Panc1 (cell line): Measurements from ENCODE around the gene THRB. TPM values are rescaled to one million over a fixed set of nuclear protein-coding genes. Genes with fewer than 3 reads are reported as not detected.

Experiments used
- ATAC-seq: fragments of 200-7000 bp; cut with Tn5 transposase; 2 replicates; pipeline ENCODE4 v1.9.1; 2020; ENCODE audit warnings: mild to moderate bottlenecking, moderate library complexity
- BruUV-seq: library from RNA; stranded (reverse); fragments of 400-500 nt; replicated peaks from 2 replicates; lab custom pipeline; 2021; lab: Mats Ljungman, UMichigan
- CTCF ChIA-PET: fragments of 300-600 bp; sonication (Branson Sonifier 250); formaldehyde crosslinking; loops from one replicate; lab custom pipeline; 2022; ENCODE audit warnings: antibody characterized with exemption; lab: Charles Lee
- POLR2A ChIA-PET: fragments of 300-600 bp; sonication (Branson Sonifier 250); formaldehyde crosslinking; loops from one replicate; lab custom pipeline; 2022; ENCODE audit warnings: antibody characterized with exemption; lab: Charles Lee
- DNase-seq: peaks from one replicate; pipeline ENCODE4 v3.0.0-alpha.2; 2010; ENCODE audit warnings: low read depth, low spot score
- H3K27ac ChIP-seq: 2 replicates; pipeline ENCODE4 v1.5.1; 2011; ENCODE audit warnings: mild to moderate bottlenecking, low read length, inconsistent platforms
- H3K27me3 ChIP-seq: fragments of 200-500 bp; sonication (Bioruptor generic); 2 replicates; pipeline ENCODE4 v1.6.0; 2014; ENCODE audit warnings: low read length, inconsistent platforms; ENCODE audit not compliant: control insufficient read depth, insufficient read depth
- H3K36me3 ChIP-seq: fragments of 200-500 bp; sonication (Bioruptor generic); 2 replicates; pipeline ENCODE4 v1.5.1; 2014; ENCODE audit warnings: inconsistent platforms, mild to moderate bottlenecking, low read length, moderate library complexity; ENCODE audit not compliant: control insufficient read depth, insufficient read depth
- H3K4me1 ChIP-seq: 2 replicates; pipeline ENCODE4 v1.5.1; 2011; ENCODE audit warnings: inconsistent platforms, mild to moderate bottlenecking, low read length, moderate library complexity; ENCODE audit not compliant: control insufficient read depth, insufficient read depth
- H3K4me3 ChIP-seq, 2 experiments: 2 replicates each; pipeline ENCODE4 v1.5.1; 2011 to 2012; ENCODE audit warnings: low read depth in 2 of 2, low read length in 2 of 2, mild to moderate bottlenecking in 2 of 2, inconsistent platforms in 1 of 2, moderate library complexity in 1 of 2
- H3K9me3 ChIP-seq: fragments of 200-500 bp; sonication (Bioruptor generic); 2 replicates; pipeline ENCODE4 v1.5.1; 2014; ENCODE audit warnings: low read depth, mild to moderate bottlenecking, inconsistent platforms, low read length, moderate library complexity; ENCODE audit not compliant: control insufficient read depth, insufficient read depth
- POLR2AphosphoS5 ChIP-seq: IDR thresholded peaks from 2 replicates; pipeline ENCODE4 v1.6.1; 2012; ENCODE audit warnings: mild to moderate bottlenecking, low read depth, low read length, moderate library complexity
- SIN3A ChIP-seq: IDR thresholded peaks from 2 replicates; pipeline ENCODE4 v1.6.1; 2012; ENCODE audit warnings: low read depth, mild to moderate bottlenecking, low read length, moderate library complexity, borderline replicate concordance; ENCODE audit not compliant: insufficient read depth
- TCF7L2 ChIP-seq: IDR thresholded peaks from 2 replicates; pipeline ENCODE4 v1.6.1; 2011; ENCODE audit warnings: mild to moderate bottlenecking, low read depth, low read length, inconsistent platforms
- in situ Hi-C: cut with HindIII; loops from 2 replicates; pipeline ENCODE4 v1.10.0; 2016; ENCODE audit warnings: low sequenced_read_pairs, low pct_unique_long_range_greater_than_20kb
- intact Hi-C: fragments of 100-400 bp; cut with micrococcal nuclease; formaldehyde crosslinking; loops from one replicate; pipeline ENCODE4 v1.10.0; 2022; ENCODE audit not compliant: unreplicated experiment
- total RNA-seq: library from RNA; stranded (reverse); gene quantifications from one replicate; pipeline ENCODE4 v1.2.1, GENCODE V29; 2021; ENCODE audit not compliant: unreplicated experiment
- TF ChIP-seq, protein P1 (sequence below), 2 experiments: IDR thresholded peaks; 2 replicates each; pipeline ENCODE4 v1.6.1; 2011 to 2012; ENCODE audit warnings: low read depth in 2 of 2, control low read depth in 1 of 2, low read length in 1 of 2, mild to moderate bottlenecking in 1 of 2, moderate library complexity in 1 of 2; ENCODE audit not compliant: insufficient read depth in 1 of 2
- TF ChIP-seq, protein P2 (sequence below): fragments of 450-650 bp; IDR thresholded peaks from 2 replicates; pipeline ENCODE4 v1.5.1; 2017; ENCODE audit warnings: mild to moderate bottlenecking

The THRB gene
- total RNA-seq, 1 experiment from 2014 or later, result 3.9 TPM

DNA sequence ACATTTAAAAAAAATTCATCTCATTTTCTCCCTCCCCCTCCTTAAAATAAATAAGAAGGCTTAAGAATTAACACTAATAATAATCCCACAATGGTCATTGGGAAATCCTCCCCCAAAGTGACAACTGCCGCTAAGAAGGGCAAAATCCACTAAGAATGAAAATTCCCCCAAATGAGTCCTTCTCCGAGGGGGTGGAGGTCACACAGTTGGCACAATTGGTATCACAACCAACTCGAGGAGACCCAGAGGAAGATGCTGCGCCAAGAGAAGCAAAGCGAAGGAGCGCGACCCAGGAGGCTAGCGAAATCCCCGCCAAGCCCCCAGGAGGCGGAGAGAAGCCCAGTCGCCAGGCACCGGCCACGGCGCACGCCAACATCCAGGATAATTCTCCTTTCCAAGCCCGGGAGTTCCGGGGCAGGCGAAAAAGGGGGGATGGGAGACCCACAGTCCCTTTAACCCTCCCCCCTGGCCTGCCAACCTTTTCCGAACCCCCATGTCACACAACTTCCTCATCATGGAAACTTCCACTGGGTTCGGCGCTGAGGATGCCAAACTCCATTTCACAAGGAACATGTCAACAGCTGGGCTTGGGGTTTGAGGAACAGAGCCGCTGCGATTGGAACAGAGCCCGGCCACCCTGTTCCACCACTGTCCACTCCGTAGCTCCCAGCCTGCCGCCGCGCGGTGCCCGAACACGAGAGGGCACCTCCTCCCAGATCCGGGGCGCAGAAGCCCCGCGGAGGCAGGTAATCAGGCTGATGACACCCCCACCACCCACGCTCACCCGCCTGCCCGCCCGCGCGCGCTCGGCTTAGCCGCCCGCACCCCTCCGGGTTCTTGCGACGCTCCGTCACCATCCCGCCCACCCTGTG, 668 bp downstream of the THRB start:
- DNase-seq, result no peak

DNA sequence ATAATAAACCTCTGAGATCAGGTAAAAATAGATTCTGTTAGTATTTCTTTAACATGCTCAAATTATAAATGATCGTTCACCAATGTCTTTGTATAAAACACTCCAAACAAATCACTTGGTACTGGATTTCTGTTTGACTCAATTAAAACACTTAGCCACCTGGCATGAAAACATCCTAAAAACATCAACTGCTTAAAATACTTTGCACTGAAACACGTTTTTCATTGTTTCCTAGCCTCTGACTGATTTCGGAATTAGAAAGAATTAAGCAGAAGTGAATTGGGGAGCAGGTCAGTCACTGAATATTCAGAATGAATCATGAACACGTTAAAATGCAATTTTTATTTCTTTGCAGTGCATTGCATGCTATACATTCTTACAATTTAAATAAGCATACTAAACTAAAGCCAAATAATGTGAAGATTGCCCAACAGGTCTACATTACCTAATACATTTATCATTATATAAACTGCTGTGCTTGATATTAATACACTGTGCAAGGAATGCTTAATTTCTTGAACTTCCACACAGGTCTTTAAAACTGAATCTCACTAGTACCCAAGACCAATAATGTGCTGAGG, 1.6 kb downstream of the THRB start:
- Histone ChIP-seq H3K4me1 (no peaks in the 10 kb centered on the region; the same call in none of the 2 replicates), H3K36me3 (no peaks in the 10 kb centered on the region), H3K9me3 (no peaks in the 10 kb centered on the region), H3K27ac (no peak overlapping the region; the same call in 1 of the 2 replicates), H3K4me3 (peak overlapping the region in 1 of 2 experiments; percentile 53; a peak in 1 of 4 replicates), H3K27me3 (no peaks in the 10 kb centered on the region)
- in situ Hi-C loops, result no loop called here
- ChIA-PET CTCF (no interaction called here), POLR2A (no interaction called here)
- no TSS peak for BruUV-seq
- no peak for ATAC-seq
- DNase-seq, result no peak
- intact Hi-C loops, result no loop called here
- TF ChIP-seq, protein P1, sequence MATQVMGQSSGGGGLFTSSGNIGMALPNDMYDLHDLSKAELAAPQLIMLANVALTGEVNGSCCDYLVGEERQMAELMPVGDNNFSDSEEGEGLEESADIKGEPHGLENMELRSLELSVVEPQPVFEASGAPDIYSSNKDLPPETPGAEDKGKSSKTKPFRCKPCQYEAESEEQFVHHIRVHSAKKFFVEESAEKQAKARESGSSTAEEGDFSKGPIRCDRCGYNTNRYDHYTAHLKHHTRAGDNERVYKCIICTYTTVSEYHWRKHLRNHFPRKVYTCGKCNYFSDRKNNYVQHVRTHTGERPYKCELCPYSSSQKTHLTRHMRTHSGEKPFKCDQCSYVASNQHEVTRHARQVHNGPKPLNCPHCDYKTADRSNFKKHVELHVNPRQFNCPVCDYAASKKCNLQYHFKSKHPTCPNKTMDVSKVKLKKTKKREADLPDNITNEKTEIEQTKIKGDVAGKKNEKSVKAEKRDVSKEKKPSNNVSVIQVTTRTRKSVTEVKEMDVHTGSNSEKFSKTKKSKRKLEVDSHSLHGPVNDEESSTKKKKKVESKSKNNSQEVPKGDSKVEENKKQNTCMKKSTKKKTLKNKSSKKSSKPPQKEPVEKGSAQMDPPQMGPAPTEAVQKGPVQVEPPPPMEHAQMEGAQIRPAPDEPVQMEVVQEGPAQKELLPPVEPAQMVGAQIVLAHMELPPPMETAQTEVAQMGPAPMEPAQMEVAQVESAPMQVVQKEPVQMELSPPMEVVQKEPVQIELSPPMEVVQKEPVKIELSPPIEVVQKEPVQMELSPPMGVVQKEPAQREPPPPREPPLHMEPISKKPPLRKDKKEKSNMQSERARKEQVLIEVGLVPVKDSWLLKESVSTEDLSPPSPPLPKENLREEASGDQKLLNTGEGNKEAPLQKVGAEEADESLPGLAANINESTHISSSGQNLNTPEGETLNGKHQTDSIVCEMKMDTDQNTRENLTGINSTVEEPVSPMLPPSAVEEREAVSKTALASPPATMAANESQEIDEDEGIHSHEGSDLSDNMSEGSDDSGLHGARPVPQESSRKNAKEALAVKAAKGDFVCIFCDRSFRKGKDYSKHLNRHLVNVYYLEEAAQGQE (IDR thresholded peaks at IDR 0.05; ENCODE audit: insufficient read depth in 1 of 2, low read depth in 2 of 2, low read length in 1 of 2), result no peak
- TF ChIP-seq, protein P2, sequence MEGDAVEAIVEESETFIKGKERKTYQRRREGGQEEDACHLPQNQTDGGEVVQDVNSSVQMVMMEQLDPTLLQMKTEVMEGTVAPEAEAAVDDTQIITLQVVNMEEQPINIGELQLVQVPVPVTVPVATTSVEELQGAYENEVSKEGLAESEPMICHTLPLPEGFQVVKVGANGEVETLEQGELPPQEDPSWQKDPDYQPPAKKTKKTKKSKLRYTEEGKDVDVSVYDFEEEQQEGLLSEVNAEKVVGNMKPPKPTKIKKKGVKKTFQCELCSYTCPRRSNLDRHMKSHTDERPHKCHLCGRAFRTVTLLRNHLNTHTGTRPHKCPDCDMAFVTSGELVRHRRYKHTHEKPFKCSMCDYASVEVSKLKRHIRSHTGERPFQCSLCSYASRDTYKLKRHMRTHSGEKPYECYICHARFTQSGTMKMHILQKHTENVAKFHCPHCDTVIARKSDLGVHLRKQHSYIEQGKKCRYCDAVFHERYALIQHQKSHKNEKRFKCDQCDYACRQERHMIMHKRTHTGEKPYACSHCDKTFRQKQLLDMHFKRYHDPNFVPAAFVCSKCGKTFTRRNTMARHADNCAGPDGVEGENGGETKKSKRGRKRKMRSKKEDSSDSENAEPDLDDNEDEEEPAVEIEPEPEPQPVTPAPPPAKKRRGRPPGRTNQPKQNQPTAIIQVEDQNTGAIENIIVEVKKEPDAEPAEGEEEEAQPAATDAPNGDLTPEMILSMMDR, result no peak
- TF ChIP-seq SIN3A (no peak), POLR2AphosphoS5 (no peak), TCF7L2 (no peak)

More for the DNA sequence above, 668 bp downstream of the THRB start:
- ChIA-PET CTCF (interaction anchor here (0.5 kb wide), 1 partner anchor 235 kb away, joined by 3 read pairs; no protein-coding TSS in a partner anchor), POLR2A (interaction anchor here (0.7 kb wide), 1 partner anchor 11 kb away, joined by 3 read pairs; no protein-coding TSS in a partner anchor)
- no TSS peak for BruUV-seq
- TF ChIP-seq, protein P2, result no peak
- TF ChIP-seq TCF7L2, result no peak
- TF ChIP-seq POLR2AphosphoS5, result no peak
- TF ChIP-seq SIN3A, result no peak
- TF ChIP-seq, protein P1 (IDR thresholded peaks at IDR 0.05; ENCODE audit: insufficient read depth in 1 of 2, low read depth in 2 of 2, low read length in 1 of 2), result no peak
- no peaks in the 10 kb centered on the region for H3K36me3 ChIP-seq
- H3K27me3 ChIP-seq, result no peaks in the 10 kb centered on the region
- H3K4me1 ChIP-seq, result no peaks in the 10 kb centered on the region; the same call in none of the 2 replicates
- ATAC-seq, result peak; percentile 64
- in situ Hi-C loops (no loop called here), intact Hi-C loops (no loop called here)
- H3K4me3 ChIP-seq, result peak overlapping the region; percentile 53 to 78
- H3K27ac ChIP-seq, result peak overlapping the region; percentile 17
- no peaks in the 10 kb centered on the region for H3K9me3 ChIP-seq
